Spleen (tissue), 11 donors: ENCODE data around the gene EIPR1. TPM values are rescaled to one million over a fixed set of nuclear protein-coding genes. Genes with fewer than 3 reads are reported as not detected.

Experiments used
- DNase-seq: peaks from one replicate; pipeline ENCODE4 v3.0.0-alpha.2; 2020
- H3K27ac ChIP-seq, 8 donors: fragments of 200-600 bp; sonication (generic) in 7 of 8; 1 replicate in 4 of 8; 2 replicates in 4 of 8; pipeline versions ENCODE4 v1.5.0 to v1.8.0; 2016 to 2021; ENCODE audit warnings: inconsistent platforms in 4 of 8, mild to moderate bottlenecking in 4 of 8, moderate library complexity in 1 of 8
- H3K27me3 ChIP-seq, 7 donors: fragments of 200-600 bp; sonication (generic) in 6 of 7; replicated peaks in 1 of 7; 1 replicate in 4 of 7; 2 replicates in 3 of 7; pipeline versions ENCODE4 v1.5.0 to v1.8.0; 2016 to 2021; ENCODE audit warnings: inconsistent platforms in 3 of 7, mild to moderate bottlenecking in 1 of 7
- H3K36me3 ChIP-seq, 6 donors: fragments of 200-600 bp; sonication (generic) in 5 of 6; 1 replicate in 4 of 6; 2 replicates in 2 of 6; pipeline versions ENCODE4 v1.5.0 to v1.8.0; 2016 to 2021; ENCODE audit warnings: inconsistent platforms in 2 of 6
- H3K4me1 ChIP-seq, 6 donors: fragments of 200-600 bp; sonication (generic) in 5 of 6; 1 replicate in 3 of 6; 2 replicates in 3 of 6; pipeline versions ENCODE4 v1.5.0 to v1.8.0; 2016 to 2021; ENCODE audit warnings: inconsistent platforms in 3 of 6
- H3K4me3 ChIP-seq, 8 donors: fragments of 200-600 bp; sonication (generic) in 7 of 8; 1 replicate in 4 of 8; 2 replicates in 4 of 8; pipeline versions ENCODE4 v1.5.0 to v1.8.0; 2016 to 2021; ENCODE audit warnings: inconsistent platforms in 4 of 8, mild to moderate bottlenecking in 4 of 8, moderate library complexity in 2 of 8
- H3K9me3 ChIP-seq, 8 donors: fragments of 200-600 bp; sonication (generic) in 7 of 8; 1 replicate in 4 of 8; 2 replicates in 4 of 8; pipeline versions ENCODE4 v1.5.0 to v1.8.0; 2016 to 2021; ENCODE audit warnings: inconsistent platforms in 4 of 8
- CTCF ChIP-seq, 11 experiments: fragments of 200-600 bp in 7 of 11; fragments of 450-650 bp in 4 of 11; sonication (generic) in 4 of 11; IDR thresholded peaks in 8 of 11; conservative IDR thresholded peaks in 3 of 11; 1 replicate in 7 of 11; 2 replicates in 4 of 11; pipeline versions ENCODE4 v1.4.0 to v1.8.0; 2016 to 2021; ENCODE audit warnings: antibody characterized with exemption in 11 of 11, inconsistent platforms in 4 of 11, mild to moderate bottlenecking in 1 of 11
- POLR2A ChIP-seq, 3 donors: fragments of 450-650 bp; IDR thresholded peaks; one replicate each; pipeline ENCODE4 v1.5.1; 2017; ENCODE audit warnings: antibody characterized with exemption in 3 of 3, mild to moderate bottlenecking in 1 of 3
- POLR2AphosphoS5 ChIP-seq, 3 donors: sonication (generic); formaldehyde crosslinking; IDR thresholded peaks; one replicate each; pipeline ENCODE4 v1.5.1; 2017; ENCODE audit warnings: antibody characterized with exemption in 3 of 3
- WGBS, 5 donors: extraction: QIAGEN DNeasy Blood & Tissue Kit in 3 of 5; methylation state at CpG; one replicate each; pipeline versions ENCODE4 v1.1.5 to v1.1.7; 2013 to 2018; 5-methylcytosine and 5-hydroxymethylcytosine counted together
- intact Hi-C: fragments of 100-400 bp; cut with DNase I; formaldehyde crosslinking; loops from one replicate; pipeline ENCODE4 v1.15.0; 2023; ENCODE audit warnings: low total_unique reads
- polyA plus RNA-seq, 3 donors: library from polyadenylated mRNA; stranded (reverse); fragments of 200-250 nt; gene quantifications; one replicate each; pipeline ENCODE4 v1.2.1, GENCODE V29; 2013
- total RNA-seq, 7 donors: library from RNA; depleted of rRNA in 3 of 7; stranded (reverse); fragments of >200 nt in 3 of 7; fragmentation: NEBNext Ultra II Directional in 4 of 7; extraction: Animal tissue kit (Norgen Biotek cat#: 25700) in 4 of 7; gene quantifications; one replicate each; pipeline versions ENCODE4 v1.1.0 to v1.2.1, GENCODE V29; 2016 to 2021
- donor health status: healthy with polysubstance abuse.
- donor health status: DM: no; HTN: no; CAD: no; lungs with moderate emphysema.
- donor health status: DM: no; HTN: no; CAD: no.
- donor health status: Bipolar disorder and iron deficiency.
- donor health status: healthy.
- donor health status: DM: no; HTN: no; CAD: no.
- donor health status: DM: yes; HTN: yes; CAD: no.

EIPR1 gene
- total and polyA plus RNA-seq, 10 donors: 16.1 to 60.1 (median 26.3) TPM

DNA sequence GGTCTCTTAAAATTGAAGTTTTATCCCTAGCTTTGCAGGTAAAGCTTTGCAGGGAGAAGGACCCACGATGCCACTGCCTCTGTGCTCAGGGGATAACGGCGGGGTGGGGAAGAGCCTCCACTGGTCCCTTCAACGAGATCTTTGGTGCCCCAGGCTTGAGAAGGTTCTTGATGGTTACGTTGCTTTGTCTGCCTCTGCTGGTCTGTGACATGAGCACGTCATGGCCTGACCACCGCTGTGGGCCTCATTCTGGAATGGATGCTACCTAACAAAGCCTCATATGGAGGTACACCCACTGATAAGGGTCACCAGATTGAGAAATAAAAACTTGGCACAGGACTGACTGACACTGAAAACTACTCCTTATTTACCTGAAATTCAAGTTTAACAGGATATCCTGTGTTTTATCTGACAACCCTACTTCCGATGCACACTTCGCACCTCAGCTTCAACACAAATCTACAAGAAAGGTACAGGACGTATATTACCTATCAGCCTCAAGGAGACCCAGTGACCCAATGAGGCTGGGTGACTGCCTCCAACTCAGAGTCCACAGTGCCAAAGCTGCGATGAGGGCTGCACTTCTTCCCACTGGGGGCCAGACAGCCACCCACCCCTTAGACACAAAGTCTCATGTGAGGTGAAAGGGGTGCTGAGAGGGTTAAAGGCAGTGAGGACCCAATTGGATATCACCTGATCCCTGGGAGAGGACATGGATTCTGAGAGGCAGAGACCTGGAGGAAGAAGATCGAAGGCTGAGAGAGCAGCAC, 64.9 kb downstream of the EIPR1 start:
- Histone ChIP-seq H3K4me1 (peaks cover 0 to 27% (median 9%) of the 10 kb centered on the region in 6 donors), H3K36me3 (peaks cover 0 to 7% (median 0%) of the 10 kb centered on the region in 6 donors), H3K4me3 (no peak overlapping the region), H3K27me3 (no peaks in the 10 kb centered on the region), H3K9me3 (no peaks in the 10 kb centered on the region), H3K27ac (peak overlapping the region in 4 of 8 donors; percentile 57 to 73 (median 66))
- intact Hi-C loops: no loop called here
- 85 to 92% (median 90%) methylated on average over 12 of the region's 12 CpGs for WGBS, 5 donors
- DNase-seq: peak; percentile 67
- TF ChIP-seq POLR2A (IDR thresholded peaks at IDR 0.05) (no peak), CTCF (IDR thresholded peaks at IDR 0.05 in 8 of 11, conservative IDR thresholded peaks at IDR 0.05 in 3 of 11) (no peak), POLR2AphosphoS5 (IDR thresholded peaks at IDR 0.05) (no peak)

GRCh38 chr2:3311601-3312000, 66.0 kb downstream of the EIPR1 start:
- Histone ChIP-seq H3K4me3 (no peak overlapping the region), H3K36me3 (peaks cover 0 to 5% (median 0%) of the 10 kb centered on the region in 6 donors), H3K4me1 (peaks cover 0 to 27% (median 9%) of the 10 kb centered on the region in 6 donors), H3K27ac (no peak overlapping the region), H3K9me3 (no peaks in the 10 kb centered on the region), H3K27me3 (no peaks in the 10 kb centered on the region)
- TF ChIP-seq CTCF (IDR thresholded peaks at IDR 0.05 in 8 of 11, conservative IDR thresholded peaks at IDR 0.05 in 3 of 11) (no peak), POLR2AphosphoS5 (IDR thresholded peaks at IDR 0.05) (no peak), POLR2A (IDR thresholded peaks at IDR 0.05) (no peak)
- DNase-seq: peak; percentile 72
- 92 to 98% (median 96%) methylated on average over 8 to 12 of the region's 12 CpGs for WGBS, 5 donors
- intact Hi-C loops: no loop called here

GRCh38 chr2:3309496-3310355, 67.9 kb downstream of the EIPR1 start:
- intact Hi-C loops: loop anchor here (10.0 kb wide), 2 partner anchors 115 to 305 kb away; no protein-coding TSS in a partner anchor
- peaks cover 0 to 27% (median 9%) of the 10 kb centered on the region in 6 donors for H3K4me1 ChIP-seq
- no peak for TF ChIP-seq CTCF (IDR thresholded peaks at IDR 0.05 in 8 of 11, conservative IDR thresholded peaks at IDR 0.05 in 3 of 11)
- TF ChIP-seq POLR2AphosphoS5 (IDR thresholded peaks at IDR 0.05): peak in 1 of 3 donors; percentile 12
- DNase-seq: peak; percentile 62
- H3K27ac ChIP-seq: peak overlapping the region in 7 of 8 donors; percentile 9 to 58 (median 46)
- H3K9me3 ChIP-seq: no peaks in the 10 kb centered on the region
- no peaks in the 10 kb centered on the region for H3K27me3 ChIP-seq
- H3K36me3 ChIP-seq: peaks cover 0 to 5% (median 0%) of the 10 kb centered on the region in 6 donors
- 75 to 85% (median 83%) methylated on average over 23 of the region's 23 CpGs for WGBS, 5 donors
- H3K4me3 ChIP-seq: no peak overlapping the region
